Measurements from ENCODE around the gene C2orf42.

DNA sequence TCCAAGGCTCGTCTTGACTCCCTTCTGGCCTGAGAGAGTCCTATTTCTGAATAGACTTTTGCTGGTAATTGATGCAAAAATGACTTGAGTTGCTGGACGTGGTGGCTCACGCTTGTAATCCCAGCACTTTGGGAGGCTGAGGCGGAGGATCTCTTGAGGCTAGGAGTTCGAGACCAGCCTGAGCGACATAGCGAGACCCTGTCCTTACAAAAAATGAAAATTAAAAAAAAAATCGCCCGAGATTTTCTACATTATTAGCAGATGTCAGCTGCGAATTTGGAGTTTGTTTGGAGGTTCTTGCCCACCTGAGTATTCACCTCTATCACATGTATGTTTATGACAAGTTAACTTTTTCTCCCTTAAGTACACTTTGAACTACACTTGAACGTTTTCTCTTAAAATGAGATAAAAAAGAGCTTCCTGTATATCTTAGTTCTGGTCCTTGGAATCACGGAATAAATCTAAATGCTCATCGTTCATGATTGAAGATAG, 471 bp upstream of the C2orf42 start:
- TF ChIP-seq, protein P1, sequence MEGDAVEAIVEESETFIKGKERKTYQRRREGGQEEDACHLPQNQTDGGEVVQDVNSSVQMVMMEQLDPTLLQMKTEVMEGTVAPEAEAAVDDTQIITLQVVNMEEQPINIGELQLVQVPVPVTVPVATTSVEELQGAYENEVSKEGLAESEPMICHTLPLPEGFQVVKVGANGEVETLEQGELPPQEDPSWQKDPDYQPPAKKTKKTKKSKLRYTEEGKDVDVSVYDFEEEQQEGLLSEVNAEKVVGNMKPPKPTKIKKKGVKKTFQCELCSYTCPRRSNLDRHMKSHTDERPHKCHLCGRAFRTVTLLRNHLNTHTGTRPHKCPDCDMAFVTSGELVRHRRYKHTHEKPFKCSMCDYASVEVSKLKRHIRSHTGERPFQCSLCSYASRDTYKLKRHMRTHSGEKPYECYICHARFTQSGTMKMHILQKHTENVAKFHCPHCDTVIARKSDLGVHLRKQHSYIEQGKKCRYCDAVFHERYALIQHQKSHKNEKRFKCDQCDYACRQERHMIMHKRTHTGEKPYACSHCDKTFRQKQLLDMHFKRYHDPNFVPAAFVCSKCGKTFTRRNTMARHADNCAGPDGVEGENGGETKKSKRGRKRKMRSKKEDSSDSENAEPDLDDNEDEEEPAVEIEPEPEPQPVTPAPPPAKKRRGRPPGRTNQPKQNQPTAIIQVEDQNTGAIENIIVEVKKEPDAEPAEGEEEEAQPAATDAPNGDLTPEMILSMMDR (IDR thresholded peaks at IDR 0.05; ENCODE audit: poor library complexity): no peak
- TF ChIP-seq EZH2 (IDR thresholded peaks at IDR 0.05; ENCODE audit: borderline replicate concordance) (no peak), EZH2phosphoT487 (IDR thresholded peaks at IDR 0.05; ENCODE audit: low read depth, severe bottlenecking, unreplicated experiment) (no peak)

All from hepatocyte (in vitro differentiated cells).